GM20000 (cell line): Measurements from ENCODE around the gene OLFM3.

Experiments used
- DNase-seq: peaks from one replicate; pipeline ENCODE4 v3.0.0; 2012; ENCODE audit warnings: low spot score
- TF ChIP-seq, protein P1 (sequence below): IDR thresholded peaks from 2 replicates; pipeline ENCODE4 v1.5.1; 2012; ENCODE audit warnings: mild to moderate bottlenecking, control low read depth; ENCODE audit errors: extremely low read depth, missing control alignments

The OLFM3 gene

DNA sequence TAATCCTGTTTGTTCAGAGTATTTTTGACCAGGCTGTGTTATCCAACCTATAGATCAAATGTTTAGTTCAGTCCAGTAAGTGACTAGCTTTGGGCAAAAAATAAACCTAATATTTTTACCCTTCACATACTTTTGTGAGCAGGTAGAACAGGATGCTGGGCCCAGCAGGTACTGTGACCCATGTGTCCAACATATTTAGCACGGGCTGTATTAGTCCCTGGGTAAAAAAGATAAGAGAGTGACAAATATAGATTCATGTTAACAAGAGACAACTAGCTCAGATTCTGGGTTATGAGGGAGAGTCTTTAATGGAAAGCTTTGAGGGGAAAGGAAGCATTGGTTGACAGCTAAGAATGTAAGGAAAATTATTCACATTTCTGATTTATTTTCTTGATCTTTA lies 43.1 kb downstream of the OLFM3 start:
- TF ChIP-seq, protein P1, sequence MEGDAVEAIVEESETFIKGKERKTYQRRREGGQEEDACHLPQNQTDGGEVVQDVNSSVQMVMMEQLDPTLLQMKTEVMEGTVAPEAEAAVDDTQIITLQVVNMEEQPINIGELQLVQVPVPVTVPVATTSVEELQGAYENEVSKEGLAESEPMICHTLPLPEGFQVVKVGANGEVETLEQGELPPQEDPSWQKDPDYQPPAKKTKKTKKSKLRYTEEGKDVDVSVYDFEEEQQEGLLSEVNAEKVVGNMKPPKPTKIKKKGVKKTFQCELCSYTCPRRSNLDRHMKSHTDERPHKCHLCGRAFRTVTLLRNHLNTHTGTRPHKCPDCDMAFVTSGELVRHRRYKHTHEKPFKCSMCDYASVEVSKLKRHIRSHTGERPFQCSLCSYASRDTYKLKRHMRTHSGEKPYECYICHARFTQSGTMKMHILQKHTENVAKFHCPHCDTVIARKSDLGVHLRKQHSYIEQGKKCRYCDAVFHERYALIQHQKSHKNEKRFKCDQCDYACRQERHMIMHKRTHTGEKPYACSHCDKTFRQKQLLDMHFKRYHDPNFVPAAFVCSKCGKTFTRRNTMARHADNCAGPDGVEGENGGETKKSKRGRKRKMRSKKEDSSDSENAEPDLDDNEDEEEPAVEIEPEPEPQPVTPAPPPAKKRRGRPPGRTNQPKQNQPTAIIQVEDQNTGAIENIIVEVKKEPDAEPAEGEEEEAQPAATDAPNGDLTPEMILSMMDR = no peak
- no peak for DNase-seq

DNA sequence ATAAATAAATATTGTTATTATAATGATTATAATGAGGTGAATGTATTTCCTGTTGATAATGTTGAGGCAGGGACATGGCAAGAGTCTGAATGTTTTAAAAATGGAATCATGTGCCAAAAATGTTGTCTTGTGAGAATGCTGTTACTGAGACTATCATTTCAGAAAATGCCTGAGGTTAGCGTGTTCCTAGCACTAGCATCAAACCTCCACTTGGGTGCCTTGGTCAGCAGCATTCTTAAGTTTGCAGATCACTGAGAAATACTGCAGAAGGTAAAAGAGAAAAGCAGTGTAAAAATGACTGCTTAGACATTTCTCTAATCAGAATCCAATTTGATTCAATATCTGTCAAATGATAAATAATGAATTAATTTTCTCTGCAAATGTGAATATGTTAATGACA lies 50.8 kb downstream of the OLFM3 start:
- no peak for DNase-seq
- TF ChIP-seq, protein P1 = no peak

DNA sequence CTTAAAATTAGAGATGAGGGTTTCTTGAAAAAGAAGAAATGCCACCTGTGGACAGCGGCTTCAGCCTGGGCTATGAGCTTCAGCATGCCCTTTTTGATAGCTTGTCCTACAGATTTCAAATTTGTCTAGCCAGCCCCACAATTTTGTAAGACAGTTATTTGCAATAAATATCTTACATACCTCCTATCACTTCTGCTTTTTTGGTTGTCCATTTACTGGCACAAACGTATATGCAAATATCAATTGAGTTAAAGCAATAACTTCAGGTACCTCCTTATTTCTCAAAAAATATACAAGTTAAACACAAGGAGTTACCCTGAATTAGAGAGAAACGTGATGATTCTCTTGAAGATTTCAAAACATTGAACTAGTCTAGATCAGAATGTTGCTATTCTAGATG lies 53.5 kb downstream of the OLFM3 start:
- DNase-seq = no peak
- TF ChIP-seq, protein P1 = no peak

DNA sequence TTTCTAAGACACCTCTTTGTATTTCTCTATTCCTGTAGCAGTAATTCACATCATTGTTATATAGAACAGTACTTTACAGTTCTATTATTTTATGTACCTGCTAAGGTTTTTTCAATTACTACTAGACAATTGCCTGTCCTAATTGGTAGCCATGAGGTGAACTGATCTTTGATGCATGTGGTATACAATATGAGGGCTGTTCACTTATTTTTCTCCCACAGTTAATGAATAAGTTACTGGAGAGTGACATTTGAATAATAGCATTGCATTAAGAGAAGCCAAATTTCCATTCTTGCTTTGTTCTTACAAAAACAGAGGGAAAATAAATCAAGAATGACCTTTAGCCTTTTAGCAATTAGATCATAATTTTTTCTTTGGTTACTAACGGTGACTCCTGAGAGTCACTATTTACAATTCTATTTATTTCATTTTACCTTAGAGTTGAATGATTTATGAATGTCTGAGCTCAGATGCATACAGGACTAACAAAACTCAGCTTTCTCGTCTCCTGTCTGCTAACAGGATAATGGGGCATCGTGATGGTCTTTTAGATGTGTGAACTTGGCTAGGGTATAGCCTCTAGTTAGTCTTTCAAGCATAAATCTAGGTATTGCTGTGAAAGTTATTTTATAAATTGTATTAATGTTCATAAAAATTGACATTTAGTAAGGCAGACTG lies 54.1 kb downstream of the OLFM3 start:
- DNase-seq = no peak
- TF ChIP-seq, protein P1 = no peak

DNA sequence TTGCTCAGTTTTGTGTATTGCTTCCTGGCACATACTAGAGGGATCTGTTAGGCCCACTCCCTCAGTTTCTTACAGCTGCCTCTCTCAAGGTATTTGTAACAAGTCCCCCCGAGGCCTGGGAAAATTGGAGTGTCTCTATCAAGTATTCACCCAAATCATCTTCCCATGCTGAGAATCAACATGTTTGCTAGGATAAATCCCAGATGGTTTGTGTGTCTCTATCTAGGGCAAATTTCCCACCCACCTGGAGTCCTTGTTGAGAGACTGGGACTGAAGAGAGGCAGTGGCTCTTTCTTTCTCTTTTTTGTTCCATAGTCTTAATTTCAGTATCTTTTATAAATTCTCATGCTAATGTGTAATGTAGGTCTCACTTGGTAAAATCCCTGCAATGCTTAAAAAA lies 58.0 kb downstream of the OLFM3 start:
- no peak for DNase-seq
- TF ChIP-seq, protein P1 = no peak

DNA sequence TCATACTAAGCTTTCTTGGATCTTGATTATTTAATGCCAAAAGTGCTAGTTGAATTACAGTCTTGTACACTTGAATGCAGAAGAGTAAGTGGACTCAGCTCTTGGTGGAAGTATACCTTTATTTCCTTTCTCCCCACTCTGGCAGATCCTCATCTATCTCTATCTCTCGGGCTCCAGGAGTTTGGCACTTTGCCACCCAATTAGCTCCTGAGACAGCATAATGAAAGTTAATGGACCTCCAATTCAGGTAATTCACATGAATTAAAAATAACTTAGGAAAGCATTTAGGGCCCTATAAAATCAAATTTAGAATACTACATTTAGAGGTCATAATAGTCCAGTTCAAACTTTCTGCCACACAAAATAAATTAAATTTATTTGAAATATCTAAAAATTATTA lies 67.4 kb downstream of the OLFM3 start:
- DNase-seq = no peak
- TF ChIP-seq, protein P1 = no peak

DNA sequence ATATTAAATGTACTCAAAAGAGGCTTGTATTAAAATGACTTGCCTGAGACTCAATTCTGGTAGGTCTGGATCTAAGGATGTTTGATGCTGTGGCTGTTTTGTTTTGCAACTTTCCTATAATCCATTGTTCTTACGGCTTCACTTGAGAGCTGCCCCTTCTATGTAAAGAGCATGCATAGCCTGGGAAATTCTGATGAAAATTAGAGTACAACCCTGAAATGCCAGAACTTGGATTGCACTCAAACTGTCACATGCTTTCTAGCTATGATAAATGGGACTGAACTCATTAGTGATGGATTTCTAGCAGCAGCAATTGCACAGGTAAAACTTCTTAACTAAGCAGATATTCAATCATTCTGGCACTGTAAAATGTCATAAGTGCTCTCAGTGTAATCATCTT lies 67.9 kb downstream of the OLFM3 start:
- TF ChIP-seq, protein P1 = no peak
- DNase-seq = no peak
